GM21786 (cell line): Measurements from ENCODE around the gene TOX2.

Experiments
- ATAC-seq: cut with Tn5 transposase; IDR thresholded peaks from one replicate; pipeline ENCODE4 v1.9.1; 2021; ENCODE audit not compliant: unreplicated experiment

The TOX2 gene

GRCh38 chr20:44117296-44118184, 202.9 kb downstream of the TOX2 start:
- no peak for ATAC-seq

GRCh38 chr20:44118185-44119033, 203.8 kb downstream of the TOX2 start:
- ATAC-seq, result no peak
